A549 (cell line): ENCODE measurements around the gene KCNG2. TPM values are rescaled to one million over a fixed set of nuclear protein-coding genes. Genes with fewer than 3 reads are reported as not detected.

Experiments
- ATAC-seq, 2 experiments: fragments of 200-7000 bp in 1 of 2; fragments of >200 bp in 1 of 2; cut with Nextera tagmentation in 1 of 2; cut with Tn5 transposase in 1 of 2; 3 replicates each; pipeline versions ENCODE4 v1.8.0 to v1.9.1; 2018 to 2020; ENCODE audit warnings: mild to moderate bottlenecking in 1 of 2, moderate library complexity in 1 of 2
- CTCF ChIA-PET: fragments of 300-600 bp; sonication (Branson Sonifier 250); formaldehyde crosslinking; extraction: SDS; loops from one replicate; lab custom pipeline; 2021; ENCODE audit warnings: antibody characterized with exemption, inconsistent platforms; lab: Yijun Ruan, JAX
- POLR2A ChIA-PET: fragments of 350-600 bp; formaldehyde crosslinking; extraction: SDS; loops from one replicate; lab custom pipeline; 2021; ENCODE audit warnings: antibody characterized with exemption, inconsistent platforms; lab: Yijun Ruan, JAX
- DNase-seq, 2 experiments: peaks; one replicate each; pipeline versions ENCODE4 v3.0.0 to v3.0.0-alpha.2; 2011 to 2016; ENCODE audit warnings: low read depth in 1 of 2, low spot score in 1 of 2
- FAIRE-seq: peaks from 2 replicates; lab custom pipeline; 2011; peaks lifted over from hg19 to GRCh38; lab: Jason Lieb, UNC
- H3K27ac ChIP-seq, 2 experiments: fragments of >200 bp; sonication (Bioruptor Twin); formaldehyde crosslinking; 3 replicates each; pipeline ENCODE4 v1.5.1; 2016 to 2017
- H3K4me1 ChIP-seq: fragments of >200 bp; sonication (Bioruptor Twin); formaldehyde crosslinking; 3 replicates; pipeline ENCODE4 v1.6.1; 2016
- H3K4me2 ChIP-seq: fragments of >200 bp; sonication (Bioruptor Twin); formaldehyde crosslinking; 3 replicates; pipeline ENCODE4 v1.6.1; 2016
- H3K4me3 ChIP-seq: fragments of >200 bp; sonication (Bioruptor Twin); formaldehyde crosslinking; 3 replicates; pipeline ENCODE4 v1.5.1; 2016
- H3K9me3 ChIP-seq: fragments of >200 bp; sonication (Bioruptor Twin); formaldehyde crosslinking; 3 replicates; pipeline ENCODE4 v1.6.1; 2016
- BHLHE40 ChIP-seq: IDR thresholded peaks from 2 replicates; pipeline ENCODE4 v1.6.1; 2012; ENCODE audit warnings: low read depth, low read length, inconsistent platforms
- CEBPB ChIP-seq, 2 experiments: fragments of >200 bp in 1 of 2; sonication (Bioruptor Twin) in 1 of 2; formaldehyde crosslinking in 1 of 2; IDR thresholded peaks; 2 replicates each; pipeline ENCODE4 v1.6.1; 2012 to 2016
- CHD2 ChIP-seq: fragments of 150-350 bp; IDR thresholded peaks from 2 replicates; pipeline ENCODE4 v1.6.1; 2014; ENCODE audit warnings: low read length; ENCODE audit not compliant: partially characterized antibody
- E2F6 ChIP-seq: IDR thresholded peaks from 2 replicates; pipeline ENCODE4 v1.6.1; 2012; ENCODE audit warnings: low read depth, borderline replicate concordance
- EHF ChIP-seq: fragments of 250-450 bp; sonication (Bioruptor Pico); IDR thresholded peaks from 2 replicates; pipeline ENCODE4 v1.5.0; 2020; ENCODE audit warnings: mild to moderate bottlenecking
- ESRRA ChIP-seq: fragments of 150-350 bp; IDR thresholded peaks from 2 replicates; pipeline ENCODE4 v1.6.1; 2014; ENCODE audit warnings: mild to moderate bottlenecking, low read length, borderline replicate concordance
- FOSB ChIP-seq: fragments of 250-450 bp; sonication (Bioruptor Pico); IDR thresholded peaks from 2 replicates; pipeline ENCODE4 v1.5.0; 2020; ENCODE audit warnings: mild to moderate bottlenecking, moderate library complexity
- FOXS1 ChIP-seq: fragments of 250-450 bp; sonication (Bioruptor Pico); IDR thresholded peaks from 2 replicates; pipeline ENCODE4 v1.5.0; 2020; ENCODE audit warnings: mild to moderate bottlenecking, moderate library complexity
- GATA3 ChIP-seq: IDR thresholded peaks from 2 replicates; pipeline ENCODE4 v1.6.1; 2012; ENCODE audit warnings: borderline replicate concordance
- HDAC2 ChIP-seq: fragments of 200-600 bp; sonication (generic); IDR thresholded peaks from 2 replicates; pipeline ENCODE4 v1.6.1; 2016
- HOXA7 ChIP-seq: fragments of 250-450 bp; sonication (Bioruptor Pico); IDR thresholded peaks from 2 replicates; pipeline ENCODE4 v1.5.0; 2020; ENCODE audit warnings: mild to moderate bottlenecking, moderate library complexity
- HOXB13 ChIP-seq: fragments of 250-450 bp; sonication (Bioruptor Pico); IDR thresholded peaks from 2 replicates; pipeline ENCODE4 v1.5.0; 2020; ENCODE audit warnings: low read depth, mild to moderate bottlenecking, moderate library complexity
- HOXB5 ChIP-seq: fragments of 250-450 bp; sonication (Bioruptor Pico); IDR thresholded peaks from 2 replicates; pipeline ENCODE4 v1.5.0; 2020; ENCODE audit warnings: mild to moderate bottlenecking, moderate library complexity
- JUNB ChIP-seq: fragments of >200 bp; sonication (Bioruptor Twin); formaldehyde crosslinking; IDR thresholded peaks from 2 replicates; pipeline ENCODE4 v1.6.1; 2016
- PHF8 ChIP-seq: fragments of 200-600 bp; sonication (generic); IDR thresholded peaks from 2 replicates; pipeline ENCODE4 v1.6.1; 2016; ENCODE audit warnings: low read depth, mild to moderate bottlenecking, antibody characterized with exemption, moderate library complexity, borderline replicate concordance
- POLR2A ChIP-seq: IDR thresholded peaks from 2 replicates; pipeline ENCODE4 v1.6.1; 2012; ENCODE audit warnings: mild to moderate bottlenecking, low read length
- RARB ChIP-seq: fragments of 250-450 bp; sonication (Bioruptor Pico); IDR thresholded peaks from 2 replicates; pipeline ENCODE4 v1.8.0; 2021; ENCODE audit warnings: mild to moderate bottlenecking, moderate library complexity
- RCOR1 ChIP-seq: fragments of 150-350 bp; IDR thresholded peaks from 2 replicates; pipeline ENCODE4 v1.6.1; 2014; ENCODE audit warnings: antibody characterized with exemption, low read length, low read depth
- TP53 ChIP-seq: fragments of 250-450 bp; sonication (Bioruptor Pico); IDR thresholded peaks from 2 replicates; pipeline ENCODE4 v1.5.0; 2021; ENCODE audit warnings: mild to moderate bottlenecking, moderate library complexity
- ZC3H11A ChIP-seq: fragments of 450-650 bp; IDR thresholded peaks from 2 replicates; pipeline ENCODE4 v1.6.1; 2014; ENCODE audit warnings: antibody characterized with exemption, mild to moderate bottlenecking
- WGBS: methylation state at CpG from one replicate; pipeline ENCODE4 v1.1.6; 2017; ENCODE audit errors: missing lambda C conversion rate; 5-methylcytosine and 5-hydroxymethylcytosine counted together
- polyA plus RNA-seq, 4 experiments: library from polyadenylated mRNA; depleted of rRNA in 3 of 4; stranded (reverse); fragments of >200 nt; fragmentation: RNase III in 1 of 4; extraction: RNeasy Plus Mini Kit Qiagen cat#74134 plus additional on column Dnase treatment in 1 of 4; gene quantifications; 2 replicates in 3 of 4; 3 replicates in 1 of 4; pipeline ENCODE4 v1.2.3, GENCODE V29; 2011 to 2017
- TF ChIP-seq, protein P1 (sequence below): fragments of 250-450 bp; sonication (Bioruptor Pico); IDR thresholded peaks from 2 replicates; pipeline ENCODE4 v1.5.0; 2020; ENCODE audit warnings: low read depth, mild to moderate bottlenecking, moderate library complexity

KCNG2 gene
- polyA plus RNA-seq, 2 of the 4 experiments (the other 2 are of a cell fraction): not detected

- no peaks in the 10 kb centered on the region for H3K9me3 ChIP-seq
- TF ChIP-seq, protein P1, sequence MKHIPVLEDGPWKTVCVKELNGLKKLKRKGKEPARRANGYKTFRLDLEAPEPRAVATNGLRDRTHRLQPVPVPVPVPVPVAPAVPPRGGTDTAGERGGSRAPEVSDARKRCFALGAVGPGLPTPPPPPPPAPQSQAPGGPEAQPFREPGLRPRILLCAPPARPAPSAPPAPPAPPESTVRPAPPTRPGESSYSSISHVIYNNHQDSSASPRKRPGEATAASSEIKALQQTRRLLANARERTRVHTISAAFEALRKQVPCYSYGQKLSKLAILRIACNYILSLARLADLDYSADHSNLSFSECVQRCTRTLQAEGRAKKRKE (CRISPR knock-in tag): no peak
- TF ChIP-seq EHF (CRISPR knock-in tag) (no peak), PHF8 (no peak), HOXB13 (CRISPR knock-in tag) (no peak)
- 85% methylated on average over 10 of the region's 16 CpGs for WGBS
- FAIRE-seq (no peak), ATAC-seq (no peak), DNase-seq (no peak)
- H3K27ac ChIP-seq: no peak overlapping the region
- ChIA-PET POLR2A (no interaction called here), CTCF (no interaction called here)
- H3K4me3 ChIP-seq: no peak overlapping the region
- no peaks in the 10 kb centered on the region for H3K4me1 ChIP-seq
- H3K4me2 ChIP-seq: no peak overlapping the region
These were observed 143.9 kb downstream of the KCNG2 start for GRCh38 chr18:79941473-79942119.

DNA sequence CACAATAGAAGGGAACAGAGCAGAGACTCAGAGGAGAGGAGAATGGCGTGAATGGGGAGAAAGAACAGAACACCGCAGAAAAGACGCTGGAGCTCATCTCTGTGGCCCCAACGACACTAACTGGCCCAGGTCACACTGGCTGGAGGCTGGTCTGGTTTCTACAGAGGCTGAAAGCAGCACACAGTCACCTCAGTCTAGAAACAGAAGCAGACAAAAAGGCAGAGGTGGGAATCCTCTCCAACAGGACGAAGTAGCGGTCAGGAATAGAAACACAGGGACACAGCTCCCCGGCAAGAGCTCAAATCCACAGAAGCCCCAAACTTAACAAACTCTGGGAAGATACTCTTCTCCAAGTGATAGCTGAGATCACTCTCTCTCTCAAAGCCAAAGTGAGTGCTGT is 144.5 kb downstream of the KCNG2 start:
- ChIA-PET POLR2A (no interaction called here), CTCF (no interaction called here)
- H3K4me2 ChIP-seq: no peak overlapping the region
- FAIRE-seq (no peak), DNase-seq (no peak), ATAC-seq (no peak)
- H3K4me1 ChIP-seq: no peaks in the 10 kb centered on the region
- no peak overlapping the region for H3K27ac ChIP-seq
- no peak overlapping the region for H3K4me3 ChIP-seq
- WGBS: 86% methylated on average over 7 of the region's 7 CpGs
- TF ChIP-seq CHD2 (no peak), BHLHE40 (no peak), HOXB5 (no peak), JUNB (no peak), RCOR1 (no peak), E2F6 (no peak), ESRRA (no peak), FOXS1 (CRISPR knock-in tag) (no peak), POLR2A (no peak), FOSB (CRISPR knock-in tag) (no peak), CEBPB (IDR thresholded peaks at IDR 0.05) (no peak)
- no peaks in the 10 kb centered on the region for H3K9me3 ChIP-seq

DNA sequence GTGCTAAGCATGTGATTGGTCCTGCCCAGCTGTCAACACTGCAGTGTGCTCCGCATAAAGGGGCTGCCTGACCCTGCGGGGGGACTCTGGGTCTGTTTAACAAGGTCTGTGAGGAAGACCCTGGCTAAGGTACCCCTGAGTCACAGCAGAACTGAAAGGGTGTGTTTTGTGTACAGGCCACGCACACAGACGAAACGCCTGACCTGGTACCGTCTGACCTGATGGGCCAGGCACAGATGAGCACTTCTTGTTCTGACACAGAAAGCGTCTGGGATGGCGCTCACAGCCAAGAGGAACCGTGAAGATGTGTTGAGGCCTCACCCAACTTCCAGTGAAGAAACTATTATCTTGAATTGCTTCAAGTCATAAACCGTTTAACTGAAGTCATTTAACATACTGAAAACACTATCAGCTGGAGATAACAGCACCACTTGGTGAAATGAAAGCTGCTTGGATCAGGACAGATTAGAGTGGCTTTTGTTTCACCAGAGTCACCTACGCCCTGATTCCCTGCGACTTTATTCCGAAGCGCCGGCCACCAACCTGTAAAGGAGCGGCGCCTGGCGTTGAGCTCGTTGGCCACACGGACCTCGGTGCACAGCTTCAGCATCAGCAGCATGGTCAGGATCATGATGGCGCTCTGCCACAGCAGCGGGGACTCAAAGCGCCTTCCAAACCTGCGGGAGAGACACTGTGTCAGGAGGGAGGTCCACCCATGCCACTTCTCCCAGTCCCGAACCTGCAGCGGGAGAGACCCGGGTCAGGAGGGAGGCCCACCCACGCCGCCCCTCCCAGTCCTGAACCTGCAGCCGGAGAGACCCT is 145.3 kb downstream of the KCNG2 start:
- H3K4me2 ChIP-seq: no peak overlapping the region
- no peaks in the 10 kb centered on the region for H3K9me3 ChIP-seq
- TF ChIP-seq PHF8 (no peak), HDAC2 (no peak), HOXA7 (CRISPR knock-in tag) (no peak), ZC3H11A (no peak), GATA3 (no peak), FOXS1 (CRISPR knock-in tag) (no peak), EHF (CRISPR knock-in tag) (no peak), TP53 (CRISPR knock-in tag) (no peak), RARB (CRISPR knock-in tag) (no peak), BHLHE40 (no peak)
- POLR2A ChIA-PET: no interaction called here
- no peak overlapping the region for H3K27ac ChIP-seq
- DNase-seq (no peak), ATAC-seq (no peak), FAIRE-seq (no peak)
- no peaks in the 10 kb centered on the region for H3K4me1 ChIP-seq
- CTCF ChIA-PET: no interaction called here
- 96% methylated on average over 15 of the region's 31 CpGs for WGBS
- H3K4me3 ChIP-seq: no peak overlapping the region
